ENCODE results near the gene AUTS2.

AUTS2 gene

GRCh38 chr7:69661342-69661741 is 63.1 kb downstream of the AUTS2 start:
- no peak for DNase-seq

- DNase-seq, result no peak
Measured at GRCh38 chr7:69663911-69664832, 65.9 kb downstream of the AUTS2 start.

- DNase-seq, result no peak
Measured at GRCh38 chr7:69665369-69665768, 67.1 kb downstream of the AUTS2 start.

GRCh38 chr7:69668339-69668870 is 70.1 kb downstream of the AUTS2 start:
- DNase-seq, result no peak

- DNase-seq, result no peak
Measured at GRCh38 chr7:69670701-69671100, 72.4 kb downstream of the AUTS2 start.

- DNase-seq, result no peak
Measured at GRCh38 chr7:69673074-69673473, 74.8 kb downstream of the AUTS2 start.

- DNase-seq, result no peak
Measured at GRCh38 chr7:69674701-69675182, 76.5 kb downstream of the AUTS2 start.

GRCh38 chr7:69676247-69676646 is 78.0 kb downstream of the AUTS2 start:
- no peak for DNase-seq

GRCh38 chr7:69677054-69677852 is 79.0 kb downstream of the AUTS2 start:
- DNase-seq, result no peak

GRCh38 chr7:69677881-69678493 is 79.7 kb downstream of the AUTS2 start:
- DNase-seq, result no peak

GRCh38 chr7:69678494-69679187 is 80.4 kb downstream of the AUTS2 start:
- no peak for DNase-seq

- no peak for DNase-seq
Measured at GRCh38 chr7:69681181-69681580, 82.9 kb downstream of the AUTS2 start.

- DNase-seq, result no peak
Measured at GRCh38 chr7:69682518-69682917, 84.2 kb downstream of the AUTS2 start.

- DNase-seq, result no peak
Measured at GRCh38 chr7:69683002-69683401, 84.7 kb downstream of the AUTS2 start.

GRCh38 chr7:69684369-69685292 is 86.4 kb downstream of the AUTS2 start:
- DNase-seq, result no peak

GRCh38 chr7:69685293-69685631 is 87.0 kb downstream of the AUTS2 start:
- DNase-seq, result no peak

GRCh38 chr7:69686366-69686765 is 88.1 kb downstream of the AUTS2 start:
- no peak for DNase-seq

- no peak for DNase-seq
Measured at GRCh38 chr7:69687739-69688433, 89.6 kb downstream of the AUTS2 start.

- no peak for DNase-seq
Measured at GRCh38 chr7:69690329-69690728, 92.1 kb downstream of the AUTS2 start.

GRCh38 chr7:69691327-69691726 is 93.1 kb downstream of the AUTS2 start:
- no peak for DNase-seq

GRCh38 chr7:69691734-69692133 is 93.5 kb downstream of the AUTS2 start:
- DNase-seq, result no peak

Data from stimulated activated CD4-positive, alpha-beta T cell treated with anti-CD3 and anti-CD28 coated beads, Interleukin-4, amount 100 ng/mL, for 24 hours (primary cell).